ENCODE measurements around the gene R3HDM4. TPM values are rescaled to one million over a fixed set of nuclear protein-coding genes. Genes with fewer than 3 reads are reported as not detected.

R3HDM4 gene
- 0.92 and 2.0 TPM in 2 replicates for polyA plus RNA-seq

DNA sequence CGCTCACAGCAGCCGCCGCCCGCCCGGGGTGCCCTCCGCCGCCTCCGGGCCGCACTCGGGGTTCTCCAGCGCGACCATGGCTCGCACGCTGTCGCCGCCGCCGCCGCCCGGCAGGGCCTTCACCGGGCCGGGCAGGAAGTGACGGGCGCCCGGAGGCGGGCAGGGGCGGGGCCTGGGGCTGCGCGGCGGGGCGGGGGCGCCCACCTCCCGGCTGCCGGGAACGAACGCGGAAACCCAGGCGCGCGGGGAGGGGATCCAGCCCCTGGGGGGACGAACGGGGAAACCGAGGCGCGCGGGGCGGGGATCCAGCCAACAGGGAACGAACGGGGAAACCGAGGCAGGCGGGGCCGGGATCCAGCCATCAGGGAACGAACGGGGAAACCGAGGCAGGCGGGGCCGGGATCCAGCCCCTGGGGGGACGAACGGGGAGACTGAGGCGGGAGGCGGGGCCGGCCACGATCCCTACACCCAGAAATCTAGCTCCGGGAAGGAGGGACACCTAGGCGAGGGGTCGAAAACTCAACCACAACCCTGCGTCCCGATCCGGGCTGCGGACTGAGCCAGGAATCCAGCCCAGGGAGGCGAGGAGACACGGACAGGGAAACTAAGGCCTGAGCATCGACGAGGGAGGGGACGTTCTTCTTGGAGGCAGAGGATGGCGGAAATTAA lies at the start of gene R3HDM4:
Gene R3HDM4 (minus strand): TSS at position 140 of the 669 bp plus-strand sequence. CDS start 62 bp downstream, at position 78.

GRCh38 chr19:925526-926322 lies 12.7 kb upstream of the R3HDM4 start, which contains the start of gene ARID3A:
ARID3A (plus strand) TSS chr19:926035; CDS start chr19:929529, 3,494 bp downstream.

GRCh38 chr19:917323-918151 lies 4.5 kb upstream of the R3HDM4 start, which contains the start of gene KISS1R:
KISS1R (plus strand) TSS chr19:917333; CDS start chr19:917503, 170 bp downstream.

GRCh38 chr19:892894-893689 lies 19.9 kb downstream of the R3HDM4 start, which contains the start of the genes MED16 and RNU6-9:
MED16 (minus strand) TSS chr19:893187; CDS start chr19:891131, 2,056 bp downstream.
RNU6-9 (plus strand) TSS chr19:893484.

GRCh38 chr19:858868-859843 lies 53.9 kb downstream of the R3HDM4 start, which contains the start of gene CFD:
CFD (plus strand) TSS chr19:859664; CDS start chr19:859690, 26 bp downstream.

GRCh38 chr19:852136-853013 lies 60.6 kb downstream of the R3HDM4 start, which contains the start of gene ELANE:
ELANE (plus strand) TSS chr19:852303; CDS start chr19:852329, 26 bp downstream.

Other genes starting within 250 kb of the R3HDM4 start
- gene FSTL3, start 236.8 kb downstream of the R3HDM4 start, polyA plus RNA-seq: 1.2 TPM in 1 of 2 replicates, not detected in the other
- gene PRSS57, start 217.8 kb downstream of the R3HDM4 start, polyA plus RNA-seq: not detected in 2 replicates
- 0.28 and 0.99 TPM in 2 replicates for gene PALM, start 204.3 kb downstream of the R3HDM4 start, polyA plus RNA-seq
- not detected in 2 replicates for gene MISP, start 162.1 kb downstream of the R3HDM4 start, polyA plus RNA-seq
- gene PTBP1, start 115.8 kb downstream of the R3HDM4 start, polyA plus RNA-seq: 0.62 and 0.71 TPM in 2 replicates
- 1.2 TPM in 1 of 2 replicates, not detected in the other for gene PLPPR3, start 91.3 kb downstream of the R3HDM4 start, polyA plus RNA-seq
- gene AZU1, start 85.4 kb downstream of the R3HDM4 start, polyA plus RNA-seq: not detected in 2 replicates
- not detected in 2 replicates for gene PRTN3, start 72.2 kb downstream of the R3HDM4 start, polyA plus RNA-seq
- gene ELANE, start 60.9 kb downstream of the R3HDM4 start, polyA plus RNA-seq: not detected in 2 replicates
- 0.34 and 0.60 TPM in 2 replicates for gene CFD, start 53.6 kb downstream of the R3HDM4 start, polyA plus RNA-seq
- gene MED16, start 20.0 kb downstream of the R3HDM4 start, polyA plus RNA-seq: 3.6 and 15.3 TPM in 2 replicates
- gene RNU6-9, start 19.7 kb downstream of the R3HDM4 start, polyA plus RNA-seq: not detected in 2 replicates
- gene KISS1R, start 4.1 kb upstream of the R3HDM4 start, polyA plus RNA-seq: not detected in 2 replicates
- gene ARID3A, start 12.8 kb upstream of the R3HDM4 start, polyA plus RNA-seq: 0.07 and 0.27 TPM in 2 replicates
- gene WDR18, start 71.1 kb upstream of the R3HDM4 start, polyA plus RNA-seq: 6.9 and 7.9 TPM in 2 replicates
- gene GRIN3B, start 87.2 kb upstream of the R3HDM4 start, polyA plus RNA-seq: not detected in 2 replicates
- 2.3 and 6.2 TPM in 2 replicates for gene TMEM259, start 107.9 kb upstream of the R3HDM4 start, polyA plus RNA-seq
- gene RNU6-2, start 108.3 kb upstream of the R3HDM4 start, polyA plus RNA-seq: not detected in 2 replicates
- gene CNN2, start 113.4 kb upstream of the R3HDM4 start, polyA plus RNA-seq: 0.78 TPM in 1 of 2 replicates, not detected in the other
- 2.1 TPM in 1 of 2 replicates, not detected in the other for gene ABCA7, start 126.9 kb upstream of the R3HDM4 start, polyA plus RNA-seq
- gene ARHGAP45, start 153.9 kb upstream of the R3HDM4 start, polyA plus RNA-seq: not detected in 2 replicates
- gene POLR2E, start 182.2 kb upstream of the R3HDM4 start, polyA plus RNA-seq: 10.2 and 26.5 TPM in 2 replicates
- 152 and 277 TPM in 2 replicates for gene GPX4, start 190.8 kb upstream of the R3HDM4 start, polyA plus RNA-seq